Measurements from ENCODE around the gene FEM1A.
"Not testable (repeated sequence)": the region's sequence is repeated elsewhere in the genome, so short reads cannot be mapped to it uniquely, and the experiment has no call there.

The FEM1A gene, protein sequence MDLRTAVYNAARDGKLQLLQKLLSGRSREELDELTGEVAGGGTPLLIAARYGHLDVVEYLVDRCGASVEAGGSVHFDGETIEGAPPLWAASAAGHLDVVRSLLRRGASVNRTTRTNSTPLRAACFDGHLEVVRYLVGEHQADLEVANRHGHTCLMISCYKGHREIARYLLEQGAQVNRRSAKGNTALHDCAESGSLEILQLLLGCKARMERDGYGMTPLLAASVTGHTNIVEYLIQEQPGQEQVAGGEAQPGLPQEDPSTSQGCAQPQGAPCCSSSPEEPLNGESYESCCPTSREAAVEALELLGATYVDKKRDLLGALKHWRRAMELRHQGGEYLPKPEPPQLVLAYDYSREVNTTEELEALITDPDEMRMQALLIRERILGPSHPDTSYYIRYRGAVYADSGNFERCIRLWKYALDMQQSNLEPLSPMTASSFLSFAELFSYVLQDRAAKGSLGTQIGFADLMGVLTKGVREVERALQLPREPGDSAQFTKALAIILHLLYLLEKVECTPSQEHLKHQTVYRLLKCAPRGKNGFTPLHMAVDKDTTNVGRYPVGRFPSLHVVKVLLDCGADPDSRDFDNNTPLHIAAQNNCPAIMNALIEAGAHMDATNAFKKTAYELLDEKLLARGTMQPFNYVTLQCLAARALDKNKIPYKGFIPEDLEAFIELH

DNA sequence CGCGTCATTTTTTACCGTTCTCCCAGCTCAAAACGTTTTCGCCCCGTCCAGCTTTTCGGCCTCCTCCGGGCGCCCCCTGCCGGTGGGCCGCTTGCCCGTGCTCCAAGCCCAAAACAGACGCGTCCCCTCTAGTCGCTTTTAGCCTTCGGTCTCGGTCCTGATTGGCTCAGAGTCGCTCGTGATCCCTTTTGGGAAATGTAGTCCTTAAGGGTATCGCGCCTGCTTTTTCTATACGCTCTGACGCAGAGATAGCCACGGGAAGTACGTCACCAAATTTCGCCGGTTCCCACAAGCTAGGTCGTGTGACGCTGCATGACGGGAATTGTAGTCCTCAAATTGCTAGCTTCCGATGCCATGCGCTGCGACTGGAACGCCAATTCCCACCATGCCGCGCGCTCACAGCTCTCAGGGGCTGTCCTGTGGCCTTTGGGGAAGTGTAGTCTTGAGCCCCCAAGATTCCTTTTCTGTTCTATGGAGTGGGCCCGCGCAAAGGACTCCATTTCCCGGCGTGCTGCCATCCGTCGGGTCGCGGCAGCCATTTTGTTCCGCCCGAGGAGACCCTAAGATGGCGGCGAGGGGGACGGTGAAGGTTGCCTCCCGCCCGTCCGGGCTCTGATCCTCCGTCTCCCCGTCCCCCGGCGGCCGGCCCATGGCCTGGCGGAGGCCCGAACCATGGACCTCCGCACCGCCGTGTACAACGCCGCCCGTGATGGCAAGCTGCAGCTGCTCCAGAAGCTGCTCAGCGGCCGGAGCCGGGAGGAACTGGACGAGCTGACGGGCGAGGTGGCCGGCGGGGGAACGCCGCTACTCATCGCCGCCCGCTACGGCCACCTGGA, at the start of gene FEM1A:
Gene FEM1A (plus strand): TSS at position 552 of the 836 bp plus-strand sequence. CDS start 121 bp downstream, at position 673.
- DNase-seq, result peak; percentile 100

DNA sequence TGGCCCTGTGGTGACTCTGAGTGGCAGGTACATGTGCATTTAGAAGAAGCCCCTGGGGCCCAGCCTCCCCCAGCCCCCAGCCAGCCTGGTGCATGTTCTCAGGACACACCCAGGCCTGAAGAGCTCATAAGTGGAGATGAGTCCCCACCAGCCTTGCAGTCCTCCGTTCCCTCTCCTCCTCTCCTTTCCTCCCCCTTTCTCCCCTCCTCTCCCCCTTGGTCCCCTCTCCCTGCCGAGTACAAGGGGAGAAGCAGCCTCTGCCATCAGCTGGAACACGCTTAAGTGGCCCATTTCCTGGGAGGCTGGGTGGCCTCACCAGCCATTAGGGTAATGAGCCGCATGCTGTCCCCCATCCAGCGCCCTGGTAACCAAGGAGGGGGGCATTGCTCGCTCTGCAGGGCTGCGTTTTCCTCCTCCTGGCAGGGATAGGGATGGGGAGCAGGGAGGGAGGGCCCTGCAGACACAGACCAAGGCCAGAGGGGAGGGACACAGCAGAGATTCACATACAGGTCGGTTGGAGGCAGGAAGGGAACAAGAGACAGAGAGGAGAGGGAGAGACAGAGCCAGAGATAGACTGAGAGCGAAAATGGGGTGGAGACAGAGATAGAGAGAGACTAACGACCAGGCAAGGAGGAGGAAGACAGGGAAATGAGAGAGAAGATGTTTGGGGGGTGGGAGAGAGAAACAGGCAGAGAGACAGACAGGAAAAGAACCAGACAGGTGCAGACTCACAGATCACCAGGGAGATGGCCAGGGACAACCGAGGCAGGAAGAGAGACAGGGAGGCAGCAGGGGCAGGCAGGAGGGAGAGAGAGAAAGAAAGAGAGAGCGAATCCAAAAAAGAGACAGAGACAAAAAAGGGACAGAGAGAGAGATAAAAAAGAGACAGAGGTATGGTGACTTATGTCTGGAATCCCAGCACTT, 48.5 kb upstream of the FEM1A start:
- no peak for DNase-seq

DNA sequence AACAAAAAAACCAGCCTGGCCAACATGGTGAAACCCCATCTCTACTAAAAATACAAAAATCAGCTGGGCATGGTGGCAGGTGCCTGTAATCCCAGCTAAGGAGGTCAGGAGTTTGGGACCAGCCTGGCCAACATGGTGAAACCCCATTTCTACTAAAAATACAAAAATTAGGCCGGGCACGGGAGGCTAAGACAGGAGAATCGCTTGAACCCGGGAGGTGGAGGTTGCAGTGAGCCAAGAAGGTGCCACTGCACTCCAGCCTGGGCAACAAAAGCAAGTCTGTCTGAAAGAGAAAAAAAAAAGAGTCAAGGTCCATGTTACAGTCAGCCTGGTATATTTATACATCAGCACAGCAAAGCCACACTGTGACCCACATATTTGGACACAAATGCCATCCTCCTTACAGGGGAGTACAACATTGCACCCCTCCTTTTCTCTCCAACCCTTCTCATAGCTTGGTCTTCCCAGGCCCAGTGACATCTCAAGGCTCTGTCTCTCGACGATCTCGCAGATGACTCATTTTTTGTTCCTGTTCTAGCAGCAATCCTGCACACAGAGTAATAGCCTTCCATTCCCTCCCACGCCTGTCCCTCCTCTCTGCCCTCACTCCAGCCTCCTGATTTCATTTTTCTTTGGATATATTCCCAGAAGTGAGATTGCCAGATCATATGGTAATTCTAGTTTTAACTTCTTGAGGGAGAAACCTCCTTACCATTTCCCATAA, 46.9 kb upstream of the FEM1A start:
- peak; percentile 3 for DNase-seq

DNA sequence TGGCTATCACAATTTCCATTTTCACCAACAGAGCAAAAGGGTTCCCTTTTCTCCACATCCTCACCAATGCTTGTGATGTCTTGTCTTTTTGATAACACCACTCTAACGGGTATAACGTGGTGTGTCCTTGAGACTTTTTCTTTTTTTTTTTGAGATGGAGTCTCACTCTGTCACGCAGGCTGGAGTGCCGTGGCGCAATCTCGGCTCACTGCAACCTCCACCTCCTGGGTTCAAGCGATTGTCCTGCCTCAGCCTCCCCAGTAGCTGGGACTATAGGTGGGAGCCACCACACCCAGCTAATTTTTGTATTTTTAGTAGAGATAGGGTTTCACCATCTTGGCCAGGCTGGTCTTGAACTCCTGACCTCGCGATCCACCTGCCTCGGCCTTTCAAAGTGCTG, 46.4 kb upstream of the FEM1A start:
- not testable (repeated sequence) for DNase-seq

DNA sequence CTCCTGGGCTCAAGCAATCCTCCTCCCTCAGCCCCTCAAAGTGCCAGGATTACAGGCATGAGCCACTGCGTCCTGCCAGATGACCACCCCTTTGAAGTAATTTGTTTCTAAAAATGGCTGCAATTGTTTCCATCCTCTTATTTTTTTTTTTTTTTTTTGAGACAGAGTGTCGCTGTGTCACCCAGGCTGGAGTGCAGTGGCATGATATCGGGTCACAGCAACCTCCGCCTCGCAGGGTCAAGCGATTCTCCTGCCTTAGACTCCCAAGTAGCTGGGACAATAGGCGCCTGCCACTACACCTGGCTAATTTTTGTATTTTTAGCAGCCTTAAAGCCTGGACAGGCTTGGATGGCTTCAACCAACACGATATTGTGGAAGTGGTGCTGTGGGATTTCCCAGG, 45.5 kb upstream of the FEM1A start:
- no peak for DNase-seq

DNA sequence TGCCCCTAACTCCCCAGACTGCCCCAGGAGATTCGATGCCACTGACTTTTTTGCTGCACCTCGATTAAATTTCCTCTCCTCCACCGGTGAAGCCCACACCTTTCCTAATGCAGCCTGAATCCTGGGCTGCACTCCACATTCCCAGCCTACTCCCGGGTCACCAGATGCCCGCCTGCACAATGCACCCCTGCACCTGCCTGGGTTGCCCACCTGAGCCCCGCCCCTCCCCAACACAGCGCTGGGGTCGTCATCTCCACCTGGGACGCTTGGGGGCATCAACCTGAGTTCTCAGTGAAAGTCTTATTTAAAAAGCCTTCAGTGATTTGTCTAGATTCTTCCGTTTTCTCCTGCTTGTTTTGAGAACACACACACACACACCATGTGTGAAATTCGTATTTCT, 43.3 kb upstream of the FEM1A start:
- DNase-seq, result no peak

DNA sequence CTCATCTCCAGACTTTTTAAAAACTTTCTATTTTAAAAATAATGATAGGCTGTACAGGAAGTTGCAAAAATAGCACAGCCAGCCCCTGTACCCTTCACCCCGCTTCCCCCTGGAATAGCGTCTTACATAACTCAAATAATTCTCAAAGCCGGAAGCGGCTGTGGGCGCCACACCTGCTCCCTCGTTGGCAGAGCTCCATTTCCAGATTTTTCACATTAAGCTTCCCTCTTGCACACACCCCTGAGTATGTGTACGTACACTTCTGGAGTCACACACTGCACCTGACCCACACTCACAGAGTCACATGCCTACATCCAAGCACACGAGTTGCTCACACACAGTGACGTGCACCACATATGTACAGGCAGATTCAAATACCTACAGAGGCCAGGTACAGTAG, 42.9 kb upstream of the FEM1A start:
- no peak for DNase-seq

DNA sequence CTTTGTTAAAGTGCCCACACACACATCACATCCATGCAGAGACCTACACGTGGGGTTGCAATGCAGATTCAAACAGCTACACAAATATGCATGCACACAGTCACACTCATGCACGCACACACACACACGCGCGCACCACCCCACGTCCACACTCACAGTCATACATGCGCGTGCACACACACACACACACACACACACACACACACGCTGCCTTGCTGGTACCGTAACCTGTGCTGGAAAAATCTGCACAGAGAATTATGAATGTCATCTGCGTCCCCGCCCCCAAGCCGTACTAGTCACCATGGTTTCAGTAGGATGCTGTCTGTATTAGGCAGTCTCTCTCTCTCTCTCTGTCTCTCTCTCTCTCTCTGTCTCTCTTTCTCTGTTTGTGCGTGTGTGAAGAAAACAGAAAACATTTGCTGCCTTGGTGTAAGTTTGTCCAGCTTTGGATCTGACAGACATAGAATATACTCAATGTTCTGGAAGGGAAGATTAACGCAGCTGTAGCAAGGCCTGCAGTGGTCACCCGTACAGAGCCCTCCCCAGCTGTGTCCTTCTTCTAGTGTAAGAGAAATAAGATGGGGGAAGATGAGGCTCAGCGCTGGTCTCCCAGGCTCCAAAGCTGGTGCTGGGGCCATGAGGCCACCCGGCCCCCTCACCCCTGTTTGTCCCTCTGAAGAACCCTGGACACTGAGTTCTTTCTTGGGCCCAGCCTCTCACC, 41.5 kb upstream of the FEM1A start:
- DNase-seq, result no peak

DNA sequence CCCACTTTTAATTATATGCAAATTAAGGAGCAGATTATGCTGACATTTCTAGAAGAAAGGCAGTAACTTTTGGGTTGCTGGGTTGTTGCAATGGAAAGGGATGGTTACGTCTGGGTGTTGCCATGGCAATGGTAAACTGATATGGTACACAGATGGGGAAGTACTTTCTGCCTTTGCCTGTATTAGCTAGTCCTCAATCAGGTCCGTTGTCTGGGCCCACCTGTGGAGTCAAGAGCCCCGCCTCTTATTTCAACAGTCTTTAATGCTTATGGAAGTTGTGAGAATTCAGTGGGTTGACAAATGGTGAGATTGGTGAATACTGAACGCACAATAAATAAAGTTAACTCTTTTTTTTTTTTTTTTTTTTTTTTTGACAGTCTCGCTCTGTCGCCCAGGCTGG, 37.3 kb upstream of the FEM1A start:
- DNase-seq, result no peak

DNA sequence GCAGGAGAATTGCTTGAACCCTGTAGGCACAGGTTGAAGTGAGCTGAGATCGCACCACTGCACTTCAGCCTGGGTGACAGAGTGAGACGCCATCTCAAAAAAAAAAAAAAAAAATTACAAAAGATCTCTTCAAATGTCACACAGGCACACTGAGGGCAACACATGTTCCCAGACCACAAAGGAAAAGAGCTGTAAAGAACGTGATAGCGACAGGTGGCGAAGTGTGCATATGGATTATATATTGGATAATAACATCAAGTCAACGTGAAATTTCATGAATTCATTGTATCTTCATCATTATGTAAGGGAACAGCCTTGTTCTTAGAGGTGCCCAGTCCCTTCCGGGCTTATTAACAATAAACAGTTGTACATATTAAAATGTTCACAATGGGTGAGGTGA, 36.1 kb upstream of the FEM1A start:
- no peak for DNase-seq

DNA sequence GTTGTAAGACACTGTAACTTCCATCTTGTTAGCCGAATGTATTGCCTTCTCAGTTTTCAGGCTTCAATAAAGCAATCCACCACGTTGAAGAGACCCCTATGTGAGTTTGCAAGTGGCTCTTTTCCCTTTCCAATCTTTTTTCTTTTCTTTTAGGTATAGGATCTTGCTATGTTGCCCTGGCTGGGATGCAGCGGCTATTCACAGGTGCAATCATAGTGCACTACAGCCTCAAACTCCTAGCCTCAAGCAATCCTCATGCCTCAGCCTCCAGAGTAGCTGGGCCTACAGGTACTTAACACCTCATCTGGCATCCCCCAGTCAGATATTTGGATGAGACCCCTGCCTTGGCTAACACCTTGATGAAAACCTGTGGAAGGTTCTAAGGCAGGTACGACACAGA, 33.5 kb upstream of the FEM1A start:
- no peak for DNase-seq

DNA sequence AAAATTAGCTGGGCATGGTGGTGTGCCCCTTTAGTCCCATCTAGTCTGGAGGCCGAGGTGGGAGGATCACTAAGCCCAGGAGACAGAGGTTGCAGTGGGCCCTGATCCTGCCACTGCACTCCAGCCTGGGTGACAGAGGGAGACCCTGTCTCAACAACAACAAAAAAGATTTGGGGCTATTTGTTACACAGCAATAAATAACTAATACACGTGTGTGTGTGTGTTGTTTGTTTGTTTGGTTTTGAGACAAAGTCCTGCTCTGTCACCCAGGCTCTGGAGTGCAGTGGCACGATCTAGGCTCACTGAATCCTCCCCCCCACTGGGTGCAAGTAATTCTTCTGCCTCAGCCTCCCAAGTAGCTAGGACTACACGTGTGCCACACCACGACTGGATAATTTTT, 32.9 kb upstream of the FEM1A start:
- no peak for DNase-seq

DNA sequence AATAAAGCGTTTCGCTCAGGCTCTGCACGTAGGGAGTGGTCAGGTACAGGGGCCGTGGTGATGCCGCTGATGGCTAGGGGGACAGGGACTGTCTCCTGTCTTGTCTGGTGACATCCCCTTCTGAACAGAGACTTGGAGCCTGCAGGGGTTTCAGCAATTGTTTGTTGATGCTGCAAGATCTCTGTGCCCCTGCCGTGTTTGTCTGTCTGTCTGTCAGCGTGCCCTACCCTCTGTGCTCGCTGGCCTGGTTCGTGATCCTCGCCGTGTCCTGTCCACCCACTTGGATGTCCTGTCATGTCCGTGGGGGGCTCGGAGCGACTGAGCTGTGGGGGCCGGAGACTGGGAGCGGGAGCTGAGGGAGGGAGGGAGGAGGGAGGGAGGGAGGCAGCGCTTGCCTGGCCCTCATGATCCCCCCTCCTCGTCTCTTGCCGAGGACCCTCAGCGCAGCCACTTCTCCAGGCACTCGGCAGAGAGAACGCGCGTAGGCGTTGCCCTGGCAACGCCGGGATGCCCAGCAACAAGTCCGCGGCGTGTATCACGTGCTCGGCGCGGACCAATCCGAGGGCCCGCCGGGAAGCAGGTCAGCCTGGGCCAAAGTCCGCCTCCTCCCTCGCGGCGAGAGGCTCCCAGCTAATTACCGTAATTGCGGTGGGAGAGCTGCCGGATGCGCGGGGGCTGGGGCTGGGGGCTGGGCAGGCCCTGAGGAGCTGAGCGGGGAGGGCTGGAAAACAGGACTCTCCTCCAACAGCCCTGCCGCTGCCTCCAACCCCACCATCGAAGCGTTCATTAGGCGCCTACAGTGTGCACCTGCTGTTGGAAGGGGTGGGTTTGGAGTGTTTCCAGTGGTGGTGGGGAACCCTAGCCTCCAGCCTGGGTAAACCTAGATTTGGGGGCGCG, 31.9 kb upstream of the FEM1A start:
- DNase-seq, result peak; percentile 90

DNA sequence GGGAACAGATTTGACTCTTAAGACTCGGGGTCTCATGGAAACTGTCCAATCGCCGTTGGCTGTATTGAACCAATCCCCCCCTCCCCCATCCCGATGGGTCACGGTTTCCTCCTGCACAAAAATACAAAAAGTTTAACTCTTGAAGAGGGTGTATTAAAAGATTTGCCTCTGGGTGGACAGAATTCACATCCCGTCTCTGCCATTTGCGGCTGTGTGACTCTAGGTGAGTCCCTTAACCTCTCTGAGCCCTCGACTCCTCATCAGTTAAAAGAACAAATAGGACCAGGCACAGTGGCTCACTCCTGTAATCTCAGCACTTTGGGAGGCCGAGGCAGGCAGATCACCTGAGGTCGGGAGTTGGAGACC, 31.3 kb upstream of the FEM1A start:
- DNase-seq, result no peak

DNA sequence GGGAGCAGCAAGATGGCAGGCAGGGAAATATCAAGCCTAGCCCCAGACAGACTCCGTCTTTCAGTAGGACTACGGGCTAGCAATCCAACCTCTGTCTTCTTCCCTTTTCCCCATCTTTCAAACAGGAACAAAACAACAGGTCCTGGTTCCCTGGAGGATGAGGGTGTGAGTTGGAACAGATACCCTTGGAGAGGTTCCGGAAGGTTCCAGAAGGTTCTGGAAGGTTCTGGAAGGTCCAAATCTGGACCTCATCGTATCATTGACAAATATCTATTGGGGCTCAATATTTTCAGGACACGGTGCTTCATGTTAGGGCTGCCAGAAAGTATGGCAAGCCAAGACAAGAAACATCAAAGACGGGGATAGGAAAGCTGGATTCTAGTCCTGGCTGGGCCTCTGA, 28.5 kb upstream of the FEM1A start:
- DNase-seq, result no peak

DNA sequence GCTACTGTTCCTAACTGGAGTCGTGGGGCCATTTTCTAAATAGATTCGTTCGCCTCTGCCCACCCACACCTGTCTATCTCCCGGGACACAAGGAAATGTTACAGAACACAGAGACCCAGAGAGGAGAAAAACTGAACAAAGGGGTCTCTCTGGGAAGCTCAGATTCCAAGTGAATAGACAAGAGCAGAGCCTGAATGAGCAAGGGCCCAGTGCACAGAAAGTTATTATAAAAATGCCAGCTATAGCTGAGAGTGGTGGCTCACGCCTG, 27.2 kb upstream of the FEM1A start:
- no peak for DNase-seq

DNA sequence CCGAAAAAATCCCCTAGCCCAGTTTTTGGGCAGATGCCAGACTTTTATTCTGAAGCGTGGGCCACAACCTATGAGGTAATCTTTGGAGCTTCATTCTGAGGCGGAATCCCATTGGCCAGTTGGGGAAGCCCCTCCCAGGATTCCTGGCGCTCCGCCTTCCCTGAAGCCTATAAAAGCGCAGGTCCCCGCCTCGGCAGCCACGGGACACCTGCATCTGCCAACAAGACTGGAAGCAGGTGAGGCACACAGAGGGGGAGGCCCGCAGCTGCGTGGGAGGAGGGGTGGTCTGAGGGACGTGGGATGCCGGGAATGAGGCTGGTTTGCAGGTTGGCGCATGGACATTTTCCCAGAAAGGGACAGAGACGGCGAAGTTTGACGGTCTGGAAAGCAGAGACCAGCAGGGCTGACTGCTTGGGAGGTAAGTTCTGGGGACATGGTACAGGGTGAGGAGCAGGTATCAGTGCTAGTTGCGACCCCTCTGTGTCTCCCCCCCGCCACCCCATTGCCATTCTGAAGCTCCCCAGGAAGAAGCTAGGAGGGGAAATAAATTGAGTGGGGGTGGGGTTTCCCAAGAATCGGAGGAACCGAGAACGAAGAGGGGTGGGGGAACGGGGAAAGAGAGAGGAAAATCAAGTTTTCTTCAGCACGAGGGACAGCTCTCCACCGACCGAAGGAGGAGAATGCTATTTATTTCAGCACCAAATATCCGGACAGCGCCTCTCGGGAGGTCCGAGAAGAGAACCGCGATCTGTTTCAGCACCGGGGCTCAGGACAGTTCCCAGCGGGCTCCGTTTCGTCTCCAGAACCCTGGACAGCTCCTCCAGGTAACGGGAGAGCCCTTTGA, 22.4 kb upstream of the FEM1A start:
- peak; percentile 76 for DNase-seq

DNA sequence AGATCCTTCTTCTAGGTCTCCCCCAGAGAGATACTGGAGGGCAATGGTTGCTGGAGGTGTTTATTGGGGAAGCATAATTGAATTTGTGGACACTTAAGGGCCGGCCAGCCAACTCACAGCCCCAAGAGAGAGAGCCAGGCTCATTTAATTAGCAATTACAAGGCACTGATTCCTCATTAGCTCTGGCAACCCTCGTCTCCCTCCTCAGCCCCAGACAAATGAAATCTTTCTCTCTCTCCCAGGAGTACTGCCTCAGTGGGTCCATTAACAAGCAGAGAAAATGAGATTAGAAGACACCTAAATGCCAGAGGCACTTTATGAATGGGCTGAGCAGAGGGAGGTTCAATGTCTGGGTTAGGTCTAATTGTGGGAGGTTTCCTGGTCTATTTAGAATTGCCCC, 19.0 kb upstream of the FEM1A start:
- DNase-seq, result no peak

DNA sequence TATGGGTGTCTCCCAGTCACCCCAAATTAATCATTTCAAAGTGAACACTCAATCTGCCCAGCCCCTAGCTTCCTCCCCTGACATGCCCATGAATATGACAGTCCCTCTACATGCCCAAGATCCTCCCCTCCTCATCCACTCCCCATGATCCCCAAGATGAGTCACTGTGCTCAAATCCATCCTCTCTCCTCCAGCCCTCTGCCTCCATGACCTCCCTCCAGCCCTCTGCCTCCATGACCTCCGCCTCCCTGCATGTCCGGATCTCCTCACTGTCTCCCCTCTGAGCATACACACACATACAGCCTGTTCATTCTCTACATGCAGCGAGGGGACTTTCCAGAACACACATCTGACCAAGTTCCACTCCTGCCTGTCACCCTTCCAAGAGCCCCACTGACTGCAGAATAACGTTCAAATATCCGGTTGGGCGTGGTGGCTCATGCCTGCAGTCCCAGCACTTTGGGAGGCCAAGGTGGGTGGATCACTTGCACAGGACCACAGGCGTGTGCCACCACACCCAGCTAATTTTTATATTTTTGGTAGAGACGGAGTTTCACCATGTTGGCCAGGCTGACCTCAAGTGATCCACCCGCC, 18.4 kb upstream of the FEM1A start:
- no peak for DNase-seq
